Glomerular endothelial cell (primary cell): ENCODE results near the gene ECSIT. TPM values are rescaled to one million over a fixed set of nuclear protein-coding genes. Genes with fewer than 3 reads are reported as not detected.

Experiments
- total RNA-seq: library from RNA; depleted of rRNA; stranded (reverse); fragments of >200 nt; gene quantifications from 2 replicates; pipeline ENCODE4 v1.2.3, GENCODE V29; 2015

Gene ECSIT
- total RNA-seq, 1 donor from 2014 or later: 25.3 TPM

Other genes starting within 250 kb of the ECSIT start
- gene TSPAN16, start 233.0 kb downstream of the ECSIT start, total RNA-seq: not detected in 2 replicates
- 53.6 and 56.6 TPM in 2 replicates for gene RAB3D, start 189.5 kb downstream of the ECSIT start, total RNA-seq
- 142 and 244 TPM in 2 replicates for gene TMEM205, start 182.9 kb downstream of the ECSIT start, total RNA-seq
- gene CCDC159, start 182.6 kb downstream of the ECSIT start, total RNA-seq: 21.0 and 31.7 TPM in 2 replicates
- 39.3 and 47.7 TPM in 2 replicates for gene PLPPR2, start 173.7 kb downstream of the ECSIT start, total RNA-seq
- 1.1 and 4.1 TPM in 2 replicates for gene SWSAP1, start 154.5 kb downstream of the ECSIT start, total RNA-seq
- 17.7 and 32.7 TPM in 2 replicates for gene EPOR, start 144.8 kb downstream of the ECSIT start, total RNA-seq
- gene RGL3, start 109.8 kb downstream of the ECSIT start, total RNA-seq: not detected in 2 replicates
- 0.06 and 1.4 TPM in 2 replicates for gene ODAD3, start 94.0 kb downstream of the ECSIT start, total RNA-seq
- gene PRKCSH, start 93.5 kb downstream of the ECSIT start, total RNA-seq: 281 and 288 TPM in 2 replicates
- not detected in 2 replicates for gene ELAVL3, start 48.1 kb downstream of the ECSIT start, total RNA-seq
- gene ZNF653, start 23.3 kb downstream of the ECSIT start, total RNA-seq: 5.0 and 9.6 TPM in 2 replicates
- 11.7 and 13.4 TPM in 2 replicates for gene CNN1, start 9.7 kb upstream of the ECSIT start, total RNA-seq
- gene ELOF1, start 30.1 kb upstream of the ECSIT start, total RNA-seq: 33.8 and 46.7 TPM in 2 replicates
- gene ACP5, start 48.5 kb upstream of the ECSIT start, total RNA-seq: 1.6 and 1.9 TPM in 2 replicates
- 10.2 and 10.4 TPM in 2 replicates for gene ZNF627, start 68.3 kb upstream of the ECSIT start, total RNA-seq
- 3.4 and 5.9 TPM in 2 replicates for gene ZNF823, start 209.8 kb upstream of the ECSIT start, total RNA-seq
- 3.2 and 3.9 TPM in 2 replicates for gene ZNF441, start 237.9 kb upstream of the ECSIT start, total RNA-seq